Measurements from ENCODE around the gene CORIN.

DNA sequence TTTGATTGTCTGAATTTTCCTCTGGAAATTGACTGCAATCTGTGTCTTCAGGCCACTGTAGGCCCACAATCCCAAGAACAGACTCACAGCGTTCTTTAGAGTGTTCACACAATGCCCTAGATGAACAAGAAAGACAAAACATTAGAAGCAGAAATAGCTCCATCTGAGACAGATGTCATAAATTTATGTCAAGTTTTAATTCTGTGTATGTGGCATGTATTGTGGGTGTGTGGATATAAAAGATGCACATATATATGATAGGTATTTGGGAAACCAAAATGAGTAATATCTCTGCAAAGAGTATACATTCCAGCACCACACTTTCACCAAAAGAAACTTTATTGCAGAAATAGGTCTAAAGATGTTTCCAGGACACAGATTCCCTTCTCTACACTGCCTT is 176.1 kb downstream of the CORIN start:
- TF ChIP-seq, protein P1, sequence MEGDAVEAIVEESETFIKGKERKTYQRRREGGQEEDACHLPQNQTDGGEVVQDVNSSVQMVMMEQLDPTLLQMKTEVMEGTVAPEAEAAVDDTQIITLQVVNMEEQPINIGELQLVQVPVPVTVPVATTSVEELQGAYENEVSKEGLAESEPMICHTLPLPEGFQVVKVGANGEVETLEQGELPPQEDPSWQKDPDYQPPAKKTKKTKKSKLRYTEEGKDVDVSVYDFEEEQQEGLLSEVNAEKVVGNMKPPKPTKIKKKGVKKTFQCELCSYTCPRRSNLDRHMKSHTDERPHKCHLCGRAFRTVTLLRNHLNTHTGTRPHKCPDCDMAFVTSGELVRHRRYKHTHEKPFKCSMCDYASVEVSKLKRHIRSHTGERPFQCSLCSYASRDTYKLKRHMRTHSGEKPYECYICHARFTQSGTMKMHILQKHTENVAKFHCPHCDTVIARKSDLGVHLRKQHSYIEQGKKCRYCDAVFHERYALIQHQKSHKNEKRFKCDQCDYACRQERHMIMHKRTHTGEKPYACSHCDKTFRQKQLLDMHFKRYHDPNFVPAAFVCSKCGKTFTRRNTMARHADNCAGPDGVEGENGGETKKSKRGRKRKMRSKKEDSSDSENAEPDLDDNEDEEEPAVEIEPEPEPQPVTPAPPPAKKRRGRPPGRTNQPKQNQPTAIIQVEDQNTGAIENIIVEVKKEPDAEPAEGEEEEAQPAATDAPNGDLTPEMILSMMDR (IDR thresholded peaks at IDR 0.05; ENCODE audit: low read length): no peak
- TF ChIP-seq EZH2phosphoT487 (IDR thresholded peaks at IDR 0.05; ENCODE audit: low read length): no peak

Measured in MM.1S (cell line).